GM18508 (cell line): ENCODE measurements around the gene MFAP3.

Experiments used
- ATAC-seq: cut with Tn5 transposase; IDR thresholded peaks from one replicate; pipeline ENCODE4 v1.9.1; 2021; ENCODE audit warnings: moderate number of reproducible peaks; ENCODE audit not compliant: insufficient read depth, unreplicated experiment

The MFAP3 gene

GRCh38 chr5:154087260-154087659 lies 48.5 kb downstream of the MFAP3 start:
- ATAC-seq = no peak

- no peak for ATAC-seq
Measured at GRCh38 chr5:154088801-154089200, 50.0 kb downstream of the MFAP3 start.

- no peak for ATAC-seq
Measured at GRCh38 chr5:154090656-154091055, 51.9 kb downstream of the MFAP3 start.

GRCh38 chr5:154092356-154093141 lies 53.8 kb downstream of the MFAP3 start:
- ATAC-seq = no peak

- ATAC-seq = no peak
Measured at GRCh38 chr5:154093142-154093532, 54.4 kb downstream of the MFAP3 start.

GRCh38 chr5:154095904-154096303 lies 57.1 kb downstream of the MFAP3 start:
- no peak for ATAC-seq

- no peak for ATAC-seq
Measured at GRCh38 chr5:154097031-154097430, 58.3 kb downstream of the MFAP3 start.

- ATAC-seq = no peak
Measured at GRCh38 chr5:154098465-154098864, 59.7 kb downstream of the MFAP3 start.

- no peak for ATAC-seq
Measured at GRCh38 chr5:154101184-154101583, 62.4 kb downstream of the MFAP3 start.

GRCh38 chr5:154103233-154103632 lies 64.5 kb downstream of the MFAP3 start:
- no peak for ATAC-seq
